H1 (cell line): ENCODE data around the gene LUC7L3. TPM values are rescaled to one million over a fixed set of nuclear protein-coding genes. Genes with fewer than 3 reads are reported as not detected.

Source experiments
- CTCF ChIA-PET: fragments of 300-600 bp; sonication (Branson Sonifier 250); formaldehyde crosslinking; loops from one replicate; lab custom pipeline; 2021; ENCODE audit not compliant: partially characterized antibody; lab: Charles Lee
- POLR2A ChIA-PET: fragments of 300-600 bp; sonication (Branson Sonifier 250); formaldehyde crosslinking; loops from one replicate; lab custom pipeline; 2021; ENCODE audit warnings: inconsistent platforms; ENCODE audit not compliant: partially characterized antibody; lab: Charles Lee
- DNase-seq, 2 experiments: peaks; one replicate each; pipeline versions ENCODE4 v3.0.0 to v3.0.0-alpha.2; 2010 to 2022; ENCODE audit warnings: low spot score in 2 of 2, low read depth in 1 of 2, mixed read lengths in 1 of 2
- FAIRE-seq: peaks from 2 replicates; lab custom pipeline; 2011; peaks lifted over from hg19 to GRCh38; lab: Jason Lieb, UNC
- H2AFZ ChIP-seq: 2 replicates; pipeline ENCODE4 v1.8.1; 2012; ENCODE audit warnings: low read length, inconsistent platforms
- H2AK5ac ChIP-seq: 2 replicates; pipeline ENCODE4 v1.6.1; 2013; ENCODE audit warnings: low read depth, low read length
- H2BK120ac ChIP-seq: replicated peaks from 2 replicates; pipeline ENCODE3; 2013; ENCODE audit warnings: low read depth, low read length, inconsistent platforms
- H2BK12ac ChIP-seq: 2 replicates; pipeline ENCODE4 v1.6.1; 2013; ENCODE audit warnings: low read depth, low read length
- H2BK15ac ChIP-seq: 2 replicates; pipeline ENCODE4 v1.6.1; 2013; ENCODE audit warnings: low read length
- H2BK20ac ChIP-seq: 2 replicates; pipeline ENCODE4 v1.6.1; 2013; ENCODE audit warnings: low read length
- H2BK5ac ChIP-seq: 2 replicates; pipeline ENCODE4 v1.6.1; 2013; ENCODE audit warnings: low read depth, low read length
- H3K14ac ChIP-seq: 2 replicates; pipeline ENCODE4 v1.6.1; 2013; ENCODE audit warnings: inconsistent platforms; ENCODE audit not compliant: insufficient read length
- H3K18ac ChIP-seq: 2 replicates; pipeline ENCODE4 v1.6.1; 2013; ENCODE audit warnings: low read length; ENCODE audit errors: extremely low read depth
- H3K23ac ChIP-seq: 2 replicates; pipeline ENCODE4 v1.6.1; 2013; ENCODE audit warnings: inconsistent platforms; ENCODE audit not compliant: insufficient read length
- H3K23me2 ChIP-seq: 2 replicates; pipeline ENCODE4 v1.6.1; 2013; ENCODE audit warnings: low read depth, low read length
- H3K27ac ChIP-seq: 2 replicates; pipeline ENCODE4 v1.6.1; 2011; ENCODE audit warnings: low read depth, low read length, inconsistent platforms
- H3K27me3 ChIP-seq, 4 experiments: replicated peaks in 1 of 4; 1 replicate in 1 of 4; 2 replicates in 3 of 4; pipeline versions ENCODE4 v1.6.1 to v1.8.1; 2011 to 2013; ENCODE audit warnings: low read length in 3 of 4, mild to moderate bottlenecking in 3 of 4, inconsistent platforms in 2 of 4, mixed read lengths in 2 of 4, moderate library complexity in 1 of 4; ENCODE audit not compliant: control insufficient read depth in 3 of 4, insufficient read depth in 3 of 4; ENCODE audit errors: extremely low read depth in 1 of 4
- H3K36me3 ChIP-seq, 4 experiments: 2 replicates each; pipeline versions ENCODE4 v1.6.1 to v1.8.1; 2011 to 2013; ENCODE audit warnings: mild to moderate bottlenecking in 4 of 4, low read length in 3 of 4, moderate library complexity in 2 of 4, control low read depth in 1 of 4, inconsistent platforms in 1 of 4; ENCODE audit not compliant: insufficient read depth in 4 of 4, control insufficient read depth in 2 of 4
- H3K4ac ChIP-seq: replicated peaks from 2 replicates; pipeline ENCODE3; 2013; ENCODE audit warnings: low read length, low read depth, mixed read lengths, inconsistent platforms; ENCODE audit not compliant: insufficient read length
- H3K4me1 ChIP-seq, 4 experiments: replicated peaks in 1 of 4; 1 replicate in 1 of 4; 2 replicates in 3 of 4; pipeline versions ENCODE4 v1.6.1 to v1.8.1; 2011 to 2013; ENCODE audit warnings: low read length in 3 of 4, inconsistent platforms in 2 of 4, mixed read lengths in 1 of 4; ENCODE audit not compliant: insufficient read depth in 4 of 4, control insufficient read depth in 3 of 4
- H3K4me2 ChIP-seq, 2 experiments: 2 replicates each; pipeline versions ENCODE4 v1.6.1 to v1.8.1; 2011 to 2013; ENCODE audit warnings: low read depth in 2 of 2, low read length in 2 of 2, control low read depth in 1 of 2, inconsistent platforms in 1 of 2, mild to moderate bottlenecking in 1 of 2; ENCODE audit not compliant: insufficient read depth in 1 of 2
- H3K4me3 ChIP-seq, 4 experiments: fragments of 200-600, 300-600 bp in 1 of 4; sonication (generic), shearing (Covaris generic), sonication (Bioruptor Twin) in 1 of 4; 2 replicates each; pipeline versions ENCODE4 v1.5.1 to v1.8.1; 2011 to 2016; ENCODE audit warnings: low read length in 4 of 4, low read depth in 3 of 4, control low read depth in 2 of 4, inconsistent platforms in 2 of 4, mild to moderate bottlenecking in 2 of 4, mixed read lengths in 1 of 4, moderate library complexity in 1 of 4; ENCODE audit not compliant: insufficient read depth in 2 of 4; ENCODE audit errors: extremely low read depth in 1 of 4
- H3K56ac ChIP-seq: replicated peaks from 2 replicates; pipeline ENCODE3; 2013; ENCODE audit warnings: low read depth, mild to moderate bottlenecking, mixed read lengths, low read length, inconsistent platforms; ENCODE audit not compliant: insufficient read length
- H3K79me1 ChIP-seq: 2 replicates; pipeline ENCODE4 v1.6.1; 2013; ENCODE audit warnings: low read depth, low read length, control low read depth
- H3K79me2 ChIP-seq, 2 experiments: 2 replicates each; pipeline versions ENCODE4 v1.6.1 to v1.8.1; 2012 to 2013; ENCODE audit warnings: low read length in 2 of 2, mild to moderate bottlenecking in 2 of 2, inconsistent platforms in 1 of 2; ENCODE audit not compliant: insufficient read depth in 2 of 2, control insufficient read depth in 1 of 2
- H3K9ac ChIP-seq, 4 experiments: replicated peaks in 1 of 4; 1 replicate in 1 of 4; 2 replicates in 3 of 4; pipeline versions ENCODE4 v1.6.1 to v1.8.1; 2011 to 2013; ENCODE audit warnings: low read depth in 3 of 4, low read length in 3 of 4, control low read depth in 2 of 4, mild to moderate bottlenecking in 2 of 4, moderate library complexity in 2 of 4, inconsistent platforms in 1 of 4; ENCODE audit errors: extremely low read depth in 1 of 4
- H3K9me3 ChIP-seq, 2 experiments: 2 replicates each; pipeline versions ENCODE4 v1.6.1 to v1.8.1; 2012 to 2013; ENCODE audit warnings: mild to moderate bottlenecking in 2 of 2, moderate library complexity in 2 of 2, control low read depth in 1 of 2, inconsistent platforms in 1 of 2, low read depth in 1 of 2, low read length in 1 of 2, mixed read lengths in 1 of 2; ENCODE audit not compliant: insufficient read depth in 2 of 2
- H4K20me1 ChIP-seq, 2 experiments: replicated peaks in 1 of 2; 2 replicates each; pipeline versions ENCODE3 to v1.8.1; 2011 to 2013; ENCODE audit warnings: inconsistent platforms in 2 of 2, low read length in 2 of 2, mild to moderate bottlenecking in 1 of 2; ENCODE audit not compliant: insufficient read depth in 2 of 2, control insufficient read depth in 1 of 2
- H4K5ac ChIP-seq: 2 replicates; pipeline ENCODE4 v1.6.1; 2013; ENCODE audit warnings: low read length, low read depth, mixed read lengths, inconsistent platforms; ENCODE audit not compliant: insufficient read length
- H4K8ac ChIP-seq: 2 replicates; pipeline ENCODE4 v1.8.0; 2013; ENCODE audit warnings: mild to moderate bottlenecking, moderate library complexity, low read length, inconsistent platforms; ENCODE audit not compliant: insufficient read depth; ENCODE audit errors: extremely low read depth
- H4K91ac ChIP-seq: replicated peaks from 2 replicates; pipeline ENCODE3; 2013; ENCODE audit warnings: low read length, mixed read lengths, inconsistent platforms; ENCODE audit not compliant: insufficient read length
- KDM5A ChIP-seq: fragments of 200-600 bp; IDR thresholded peaks from 2 replicates; pipeline ENCODE4 v1.7.1; 2012; ENCODE audit warnings: mild to moderate bottlenecking, low read length, inconsistent platforms, mixed read lengths
- POU5F1 ChIP-seq: IDR thresholded peaks from 2 replicates; pipeline ENCODE4 v1.6.1; 2011; ENCODE audit warnings: low read depth, mild to moderate bottlenecking, low read length, moderate library complexity
- TEAD4 ChIP-seq: IDR thresholded peaks from 2 replicates; pipeline ENCODE4 v1.6.1; 2012; ENCODE audit warnings: low read depth, low read length, inconsistent platforms, mixed read lengths
- YY1 ChIP-seq: IDR thresholded peaks from 2 replicates; pipeline ENCODE4 v1.6.1; 2011; ENCODE audit warnings: low read depth, mild to moderate bottlenecking, low read length
- WGBS, 2 experiments: shearing (Covaris generic) in 1 of 2; methylation state at CpG; one replicate each; pipeline versions ENCODE4 v1.1.6 to v1.1.7; 2013 to 2015; ENCODE audit warnings: low lambda C conversion rate in 2 of 2, mixed read lengths in 2 of 2, inconsistent platforms in 1 of 2, low coverage in 1 of 2, missing lambda C conversion rate in 1 of 2; ENCODE audit not compliant: insufficient replicate concordance in 2 of 2, insufficient coverage in 1 of 2, insufficient read length in 1 of 2; ENCODE audit errors: extremely low coverage in 1 of 2, missing lambda C conversion rate in 1 of 2; 5-methylcytosine and 5-hydroxymethylcytosine counted together
- polyA plus RNA-seq, 7 experiments: library from polyadenylated mRNA; depleted of rRNA in 3 of 7; stranded (reverse) in 5 of 7; unstranded in 2 of 7; fragments of >200 nt in 5 of 7; fragments of 200-250 nt in 2 of 7; gene quantifications; 1 replicate in 5 of 7; 2 replicates in 1 of 7; 4 replicates in 1 of 7; pipeline versions ENCODE4 v1.2.1 to v1.2.3, GENCODE V29; 2011 to 2013; ENCODE audit warnings: missing spikeins in 2 of 7, mixed read lengths in 2 of 7
- total RNA-seq: library from RNA; stranded (reverse); fragmentation: NEBNext Ultra II Directional; extraction: Animal tissue kit (Norgen Biotek cat#: 25700); gene quantifications from 2 replicates; pipeline ENCODE4 v1.2.1, GENCODE V29; 2021

The LUC7L3 gene
- total and polyA plus RNA-seq, 2 of the 8 experiments (the other 6 are each of a cell fraction or from before 2014, with no cell fraction given) = 102 to 126 TPM

GRCh38 chr17:50710025-50710424 lies 9.4 kb upstream of the LUC7L3 start:
- no peak overlapping the region for H2AFZ ChIP-seq
- H3K56ac ChIP-seq = no peak overlapping the region
- H3K27me3 ChIP-seq = no peaks in the 10 kb centered on the region
- CTCF ChIA-PET = interaction anchor here (1.0 kb wide), 1 partner anchor 85 kb away, joined by 3 read pairs; no protein-coding TSS in a partner anchor
- peak; percentile 60; the same call in 1 of the 2 replicates for TF ChIP-seq POU5F1
- no peak for TF ChIP-seq YY1
- TF ChIP-seq KDM5A = no peak
- 0 out of 2 replicates have a peak, but pooled peaks have one; percentile 15 for TF ChIP-seq TEAD4
- peaks cover 0 to 5% (median 4%) of the 10 kb centered on the region in 4 experiments; a peak in 4 of 7 replicates for H3K4me1 ChIP-seq
- no peak overlapping the region for H2BK12ac ChIP-seq
- H4K20me1 ChIP-seq = no peaks in the 10 kb centered on the region
- H3K4me3 ChIP-seq = no peak overlapping the region
- H3K18ac ChIP-seq = no peak overlapping the region
- no peak overlapping the region for H4K91ac ChIP-seq
- H2BK15ac ChIP-seq = no peak overlapping the region
- no peak overlapping the region for H2BK120ac ChIP-seq
- no peak overlapping the region for H2AK5ac ChIP-seq
- H3K14ac ChIP-seq = no peak overlapping the region
- POLR2A ChIA-PET = interaction anchor here (5.9 kb wide), 1 partner anchor 9 kb away, joined by 34 read pairs; the partner anchor contains the start of gene LUC7L3
- no peak overlapping the region for H2BK20ac ChIP-seq
- H4K8ac ChIP-seq = no peak overlapping the region
- no peak overlapping the region for H2BK5ac ChIP-seq
- WGBS, 2 experiments = 56% methylated on average over 2 of the region's 2 CpGs; no CpG with 5 or more reads in 1 of the 2 experiments
- no peaks in the 10 kb centered on the region; a peak in 1 of 8 replicates for H3K36me3 ChIP-seq
- no peak overlapping the region for H4K5ac ChIP-seq
- no peak overlapping the region for H3K23ac ChIP-seq
- DNase-seq (no peak), FAIRE-seq (no peak)
- H3K4ac ChIP-seq = no peak overlapping the region
- peaks cover 2% of the 10 kb centered on the region for H3K23me2 ChIP-seq
- no peaks in the 10 kb centered on the region for H3K9me3 ChIP-seq
- H3K4me2 ChIP-seq = no peak overlapping the region
- no peak overlapping the region for H3K27ac ChIP-seq
- H3K79me1 ChIP-seq = no peaks in the 10 kb centered on the region; the same call in none of the 2 replicates
- H3K79me2 ChIP-seq = peaks cover 0 to 16% of the 10 kb centered on the region in 2 experiments; a peak in 3 of 4 replicates
- H3K9ac ChIP-seq = no peak overlapping the region
